IPS-11a (cell line): Measurements from ENCODE around the gene MYO1H.
"Not testable (repeated sequence)": the region's sequence is repeated elsewhere in the genome, so short reads cannot be mapped to it uniquely, and the experiment has no call there.

ENCODE experiments used
- H3K4me3 ChIP-seq: one replicate; pipeline ENCODE4 v1.5.1; 2013; ENCODE audit warnings: low read depth, low read length, control low read depth

The MYO1H gene, protein sequence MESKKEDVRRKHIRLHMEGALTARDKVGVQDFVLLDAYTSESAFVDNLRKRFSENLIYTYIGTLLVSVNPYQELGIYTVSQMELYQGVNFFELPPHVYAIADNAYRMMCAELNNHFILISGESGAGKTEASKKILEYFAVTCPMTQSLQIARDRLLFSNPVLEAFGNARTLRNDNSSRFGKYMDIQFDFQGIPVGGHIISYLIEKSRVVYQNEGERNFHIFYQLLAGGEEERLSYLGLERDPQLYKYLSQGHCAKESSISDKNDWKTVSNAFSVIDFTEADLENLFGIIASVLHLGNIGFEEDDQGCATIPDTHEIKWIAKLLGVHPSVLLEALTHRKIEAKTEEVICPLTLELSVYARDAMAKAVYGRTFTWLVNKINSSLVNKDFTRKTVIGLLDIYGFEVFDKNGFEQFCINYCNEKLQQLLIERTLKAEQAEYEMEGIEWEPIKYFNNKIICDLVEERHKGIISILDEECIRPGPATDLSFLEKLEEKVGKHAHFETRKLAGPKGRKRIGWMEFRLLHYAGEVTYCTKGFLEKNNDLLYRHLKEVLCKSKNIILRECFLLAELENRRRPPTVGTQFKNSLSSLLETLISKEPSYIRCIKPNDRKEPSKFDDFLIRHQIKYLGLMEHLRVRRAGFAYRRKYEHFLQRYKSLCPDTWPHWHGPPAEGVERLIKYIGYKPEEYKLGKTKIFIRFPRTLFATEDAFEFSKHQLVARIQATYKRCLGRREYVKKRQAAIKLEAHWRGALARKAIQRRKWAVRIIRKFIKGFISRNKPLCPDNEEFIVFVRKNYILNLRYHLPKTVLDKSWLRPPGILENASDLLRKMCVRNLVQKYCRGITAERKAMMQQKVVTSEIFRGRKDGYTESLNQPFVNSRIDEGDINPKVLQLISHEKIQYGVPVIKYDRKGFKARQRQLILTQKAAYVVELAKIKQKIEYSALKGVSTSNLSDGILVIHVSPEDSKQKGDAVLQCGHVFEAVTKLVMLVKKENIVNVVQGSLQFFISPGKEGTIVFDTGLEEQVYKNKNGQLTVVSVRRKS

GRCh38 chr12:109347589-109347988 lies at the start of gene MYO1H:
Gene MYO1H, plus strand, starts transcription at chr12:109347900. Its CDS starts 61 bp downstream, at chr12:109347961.
- H3K4me3 ChIP-seq: no peak within 1 kb of the TSS

- H3K4me3 ChIP-seq: no peak overlapping the region
Observed at GRCh38 chr12:109299849-109300248, 47.9 kb upstream of the MYO1H start.

- H3K4me3 ChIP-seq: no peak overlapping the region
Observed at GRCh38 chr12:109301643-109302168, 46.0 kb upstream of the MYO1H start.

- no peak overlapping the region for H3K4me3 ChIP-seq
Observed at GRCh38 chr12:109302358-109302757, 45.3 kb upstream of the MYO1H start.

- no peak overlapping the region for H3K4me3 ChIP-seq
Observed at GRCh38 chr12:109302770-109303169, 44.9 kb upstream of the MYO1H start.

GRCh38 chr12:109304485-109304884 lies 43.2 kb upstream of the MYO1H start:
- no peak overlapping the region for H3K4me3 ChIP-seq

DNA sequence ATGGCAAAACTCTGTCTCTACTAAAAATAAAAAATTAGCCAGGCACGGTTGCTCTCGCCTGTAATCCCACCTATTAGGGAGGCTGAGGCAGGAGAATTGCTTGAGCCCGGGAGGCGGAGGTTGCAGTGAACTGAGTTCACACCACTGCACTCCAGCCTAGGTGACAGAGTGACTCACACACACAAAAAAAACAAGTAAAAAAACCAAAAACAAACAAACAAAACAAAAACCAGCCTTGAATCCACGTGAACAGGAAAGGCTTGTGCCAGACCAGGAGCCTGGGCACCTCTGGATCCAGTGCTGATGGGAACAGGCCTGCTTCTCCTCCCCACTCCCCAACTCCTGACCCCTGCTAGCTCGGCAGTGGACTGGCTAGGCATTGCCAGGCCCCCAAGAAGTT lies 42.2 kb upstream of the MYO1H start:
- H3K4me3 ChIP-seq: no peak overlapping the region

DNA sequence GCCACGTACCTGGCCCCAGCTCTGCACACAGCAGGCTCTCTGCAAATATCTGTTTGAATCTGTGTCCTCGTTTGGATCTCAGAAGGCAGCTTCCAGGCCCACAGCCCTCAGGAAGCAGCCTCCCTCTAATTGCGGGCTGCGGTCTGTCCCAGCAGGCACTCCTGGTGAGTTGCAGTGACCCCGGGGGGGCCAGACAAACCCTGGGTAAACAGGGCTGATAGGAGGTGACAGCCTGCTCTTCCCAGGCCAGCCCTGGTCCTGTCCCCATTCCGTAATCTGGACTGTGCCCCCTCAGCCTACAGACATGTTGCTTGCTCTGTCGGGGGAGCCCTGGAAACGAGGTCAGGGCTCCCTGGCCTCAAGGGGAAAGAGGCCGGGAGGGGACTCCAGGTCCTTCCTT lies 40.6 kb upstream of the MYO1H start:
- H3K4me3 ChIP-seq: no peak overlapping the region

DNA sequence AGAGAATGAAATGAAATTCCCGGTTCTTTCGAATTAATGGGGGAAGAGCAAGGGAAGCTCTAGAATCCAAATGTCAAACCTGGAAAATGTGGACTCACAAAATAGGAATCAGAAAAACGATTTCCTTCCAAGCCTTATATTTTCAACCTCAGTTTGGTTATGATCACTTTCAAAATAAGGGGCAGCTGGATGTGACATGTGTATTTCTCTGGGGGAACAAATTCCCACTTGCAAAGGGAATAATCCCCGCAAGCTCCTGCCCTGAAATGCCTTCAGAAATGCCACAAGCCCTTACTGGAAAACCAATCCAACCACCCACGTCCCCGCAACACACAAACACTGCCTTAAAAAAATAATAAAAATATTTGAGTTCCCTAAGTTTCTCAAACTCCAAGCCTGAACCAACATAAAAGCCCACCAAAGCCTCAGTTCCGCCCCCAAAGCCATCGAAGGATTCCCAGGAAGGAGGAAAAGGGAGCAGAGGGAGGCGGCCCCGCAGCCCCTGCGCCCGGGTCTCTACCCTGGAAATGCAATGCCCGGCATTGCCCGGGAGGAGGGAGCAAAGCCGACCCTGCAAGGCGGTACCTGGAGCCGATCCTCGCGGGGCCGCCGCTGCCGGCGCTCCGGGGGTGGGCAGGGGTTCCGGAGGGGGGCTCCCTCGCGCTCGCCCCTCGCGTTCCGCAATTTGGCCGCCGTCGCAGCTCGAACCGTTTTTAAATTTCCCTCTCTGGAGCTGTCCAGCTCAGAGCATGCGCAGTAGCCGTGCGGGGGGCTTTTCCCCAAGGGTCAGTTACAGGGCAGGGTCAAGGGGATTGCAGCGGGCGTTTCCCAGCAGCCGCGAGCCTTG lies 38.9 kb upstream of the MYO1H start, which contains the start of gene FOXN4:
Gene FOXN4, minus strand, starts transcription at position 751 of the 847 bp plus-strand sequence. CDS start 963 bp downstream, outside the sequence.
- H3K4me3 ChIP-seq: peak within 1 kb of the TSS; percentile 53

GRCh38 chr12:109309381-109310246 lies 38.1 kb upstream of the MYO1H start:
- peak overlapping the region; percentile 53 for H3K4me3 ChIP-seq

DNA sequence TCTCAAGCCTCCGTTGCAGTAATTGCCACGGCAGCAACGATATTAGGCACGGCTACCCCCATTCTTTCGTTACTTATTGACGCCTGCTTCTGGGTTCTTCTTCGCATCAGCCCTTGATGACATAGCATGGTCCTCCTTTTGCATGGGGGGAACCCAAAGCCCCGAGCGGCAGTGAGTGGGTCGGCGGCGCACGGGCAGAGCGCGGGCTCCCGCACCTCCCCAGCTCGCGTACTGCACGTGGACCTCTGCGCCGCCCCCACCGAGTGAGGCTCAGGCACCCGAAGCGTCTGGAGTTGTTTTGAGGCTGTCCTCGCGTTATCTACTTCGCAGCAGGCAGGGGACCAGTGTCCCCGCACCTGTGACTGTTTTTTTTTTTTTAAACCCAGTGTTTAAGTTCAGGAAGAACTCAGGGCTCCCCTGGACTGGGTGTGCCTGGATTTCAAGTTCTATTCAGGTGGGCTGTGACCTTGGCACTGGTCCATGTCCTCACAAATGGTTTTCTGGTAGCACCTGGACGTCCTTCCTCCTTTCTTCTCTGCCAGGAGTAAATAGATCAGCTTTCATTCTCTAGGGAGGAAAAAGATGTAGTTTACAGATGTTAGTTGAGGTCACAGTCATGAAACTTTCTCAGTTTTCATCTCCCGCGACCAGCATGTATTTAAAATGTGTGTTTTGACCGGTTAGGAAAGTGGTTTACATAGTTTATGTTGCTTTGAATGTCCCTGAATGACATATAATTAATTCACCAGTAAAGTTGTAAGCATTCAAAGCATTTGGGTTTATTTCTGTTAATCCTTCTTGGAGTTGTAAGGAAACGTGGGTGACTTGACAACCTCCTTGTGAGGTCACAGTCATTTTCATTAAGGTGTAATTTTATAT lies 37.2 kb upstream of the MYO1H start:
- peak overlapping the region; percentile 43 for H3K4me3 ChIP-seq

GRCh38 chr12:109321294-109321693 lies 26.4 kb upstream of the MYO1H start:
- H3K4me3 ChIP-seq: not testable (repeated sequence)

- no peak overlapping the region for H3K4me3 ChIP-seq
Observed at GRCh38 chr12:109329003-109329402, 18.7 kb upstream of the MYO1H start.

GRCh38 chr12:109329686-109330085 lies 18.0 kb upstream of the MYO1H start:
- no peak overlapping the region for H3K4me3 ChIP-seq

DNA sequence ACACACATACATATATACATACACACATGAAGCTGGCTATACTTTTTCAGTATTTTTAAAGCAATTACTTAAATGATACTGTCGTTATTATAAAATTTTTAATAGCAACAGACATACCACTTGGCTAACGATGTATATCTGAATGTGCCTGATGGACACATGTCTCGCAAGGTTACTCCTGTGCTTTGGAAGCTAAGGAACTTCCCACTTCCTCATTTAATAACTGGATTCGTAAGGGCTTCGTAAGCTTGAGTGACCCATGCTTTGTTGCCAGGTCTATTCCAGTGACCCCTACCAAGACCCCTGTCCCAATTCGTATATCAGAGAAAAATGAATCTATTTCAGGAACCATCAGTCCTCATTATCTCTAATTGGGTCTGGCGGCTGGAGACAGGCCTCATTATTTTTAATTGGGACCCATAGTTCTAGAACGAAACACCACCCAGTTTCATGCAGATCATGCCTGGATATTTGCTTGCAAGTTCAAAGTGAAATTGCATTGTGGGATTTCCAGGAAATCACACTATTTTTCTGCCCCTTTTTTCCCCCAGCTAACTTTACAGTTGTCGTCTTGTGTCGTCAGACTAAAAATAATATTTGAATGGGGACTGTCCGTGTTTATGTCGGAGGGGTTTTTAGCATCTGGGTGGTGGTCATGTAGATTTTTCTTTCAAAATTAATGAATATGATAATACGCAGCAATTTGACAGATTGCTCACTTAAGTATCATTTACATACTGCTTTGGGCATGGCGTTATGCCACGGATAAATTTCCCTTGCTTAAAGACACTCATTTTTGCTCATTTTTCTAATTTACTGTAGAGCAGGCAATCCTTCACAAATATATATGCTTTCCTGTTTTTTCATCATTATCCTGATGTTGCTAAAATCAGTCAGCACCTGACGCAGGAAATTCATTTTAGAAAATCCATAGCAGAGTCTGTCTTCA lies 17.1 kb upstream of the MYO1H start:
- no peak overlapping the region for H3K4me3 ChIP-seq

GRCh38 chr12:109331301-109331952 lies 16.3 kb upstream of the MYO1H start:
- H3K4me3 ChIP-seq: no peak overlapping the region

- no peak overlapping the region for H3K4me3 ChIP-seq
Observed at GRCh38 chr12:109334887-109335286, 12.8 kb upstream of the MYO1H start.
